ENCODE data around the gene VAT1L. TPM values are rescaled to one million over a fixed set of nuclear protein-coding genes. Genes with fewer than 3 reads are reported as not detected.
A peak's percentile ranks its signal among the peaks of the same experiment; 100 is the strongest.

Gene VAT1L
- total and polyA plus RNA-seq, 12 donors: 18.1 to 103 (median 38.2) TPM

DNA sequence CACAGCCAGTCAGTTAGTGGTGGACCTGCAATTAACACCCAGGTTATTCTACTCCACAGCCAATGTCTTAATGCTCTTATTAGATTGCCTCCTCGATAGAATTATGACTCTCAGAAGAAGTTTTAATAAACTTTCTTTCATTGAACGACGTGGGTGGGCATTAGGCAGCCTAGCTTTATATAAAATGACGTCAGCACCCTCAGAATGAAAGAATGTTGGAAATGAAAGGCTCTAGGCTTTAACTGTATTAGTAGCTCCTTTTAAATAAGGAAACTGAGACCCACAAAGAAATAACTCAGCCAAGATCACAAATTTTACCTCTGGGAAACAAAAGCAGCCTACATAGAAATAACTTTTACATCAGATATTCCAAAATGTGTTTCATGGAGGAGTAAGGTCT, 142.7 kb downstream of the VAT1L start:
- TF ChIP-seq, protein P1, sequence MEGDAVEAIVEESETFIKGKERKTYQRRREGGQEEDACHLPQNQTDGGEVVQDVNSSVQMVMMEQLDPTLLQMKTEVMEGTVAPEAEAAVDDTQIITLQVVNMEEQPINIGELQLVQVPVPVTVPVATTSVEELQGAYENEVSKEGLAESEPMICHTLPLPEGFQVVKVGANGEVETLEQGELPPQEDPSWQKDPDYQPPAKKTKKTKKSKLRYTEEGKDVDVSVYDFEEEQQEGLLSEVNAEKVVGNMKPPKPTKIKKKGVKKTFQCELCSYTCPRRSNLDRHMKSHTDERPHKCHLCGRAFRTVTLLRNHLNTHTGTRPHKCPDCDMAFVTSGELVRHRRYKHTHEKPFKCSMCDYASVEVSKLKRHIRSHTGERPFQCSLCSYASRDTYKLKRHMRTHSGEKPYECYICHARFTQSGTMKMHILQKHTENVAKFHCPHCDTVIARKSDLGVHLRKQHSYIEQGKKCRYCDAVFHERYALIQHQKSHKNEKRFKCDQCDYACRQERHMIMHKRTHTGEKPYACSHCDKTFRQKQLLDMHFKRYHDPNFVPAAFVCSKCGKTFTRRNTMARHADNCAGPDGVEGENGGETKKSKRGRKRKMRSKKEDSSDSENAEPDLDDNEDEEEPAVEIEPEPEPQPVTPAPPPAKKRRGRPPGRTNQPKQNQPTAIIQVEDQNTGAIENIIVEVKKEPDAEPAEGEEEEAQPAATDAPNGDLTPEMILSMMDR (IDR thresholded peaks at IDR 0.05): no peak
- TF ChIP-seq POLR2A (IDR thresholded peaks at IDR 0.05): no peak
- no peak overlapping the region for H3K27ac ChIP-seq
- no peak overlapping the region for H3K4me3 ChIP-seq

DNA sequence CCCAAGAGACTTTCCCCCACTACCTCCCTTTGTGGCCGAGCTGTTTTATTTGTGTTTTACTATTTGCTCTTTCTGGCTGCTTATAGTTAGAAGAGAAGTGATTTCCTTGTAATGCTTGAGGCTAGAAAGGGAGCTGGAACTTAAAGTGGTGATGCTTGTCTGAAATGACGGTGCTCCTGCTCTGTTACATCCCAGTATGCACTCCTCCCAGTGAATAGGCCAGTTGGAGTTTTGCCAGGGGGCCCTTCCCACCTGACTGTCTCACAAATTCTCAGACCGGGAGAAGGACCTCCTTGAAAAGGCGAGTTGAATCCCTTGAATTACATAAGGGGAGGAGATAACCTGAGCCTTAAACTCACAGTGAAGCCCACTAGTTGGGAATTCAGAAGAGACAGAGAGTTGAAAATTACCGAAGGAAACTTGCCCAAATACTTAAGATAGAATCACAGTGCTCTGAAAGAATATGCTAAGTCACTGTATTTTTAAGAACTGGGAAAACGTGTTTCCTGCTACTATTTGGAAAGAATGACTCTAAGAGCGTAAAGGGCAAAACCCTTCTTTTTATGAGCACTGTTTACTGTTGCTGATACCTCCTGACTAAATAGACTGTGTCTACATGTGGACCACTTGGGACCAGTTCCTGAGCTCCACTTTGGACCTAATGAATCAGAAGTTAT, 149.2 kb downstream of the VAT1L start:
- TF ChIP-seq, protein P1 (IDR thresholded peaks at IDR 0.05): no peak
- no peak for TF ChIP-seq POLR2A (IDR thresholded peaks at IDR 0.05)
- H3K27me3 ChIP-seq: no peaks in the 10 kb centered on the region
- no peaks in the 10 kb centered on the region for H3K36me3 ChIP-seq (replicated peaks in 1 of 2)
- no peak for DNase-seq
- H3K27ac ChIP-seq: no peak overlapping the region
- intact Hi-C loops (cut with DNase I): no loop called here
- no peaks in the 10 kb centered on the region for H3K4me1 ChIP-seq (replicated peaks in 1 of 2)
- H3K9me3 ChIP-seq (replicated peaks in 1 of 3): no peaks in the 10 kb centered on the region
- no peak overlapping the region for H3K4me3 ChIP-seq
- 53 to 67% (median 65%) methylated on average over 7 of the region's 7 CpGs for WGBS, 4 donors

More for the DNA sequence above, 142.7 kb downstream of the VAT1L start:
- H3K4me1 ChIP-seq (replicated peaks in 1 of 2): no peaks in the 10 kb centered on the region
- intact Hi-C loops (cut with DNase I): no loop called here
- no peaks in the 10 kb centered on the region for H3K9me3 ChIP-seq (replicated peaks in 1 of 3)
- no peak for DNase-seq
- H3K36me3 ChIP-seq (replicated peaks in 1 of 2): no peaks in the 10 kb centered on the region
- WGBS, 4 donors: 78 to 85% (median 79%) methylated on average over 4 of the region's 4 CpGs
- no peaks in the 10 kb centered on the region for H3K27me3 ChIP-seq

DNA sequence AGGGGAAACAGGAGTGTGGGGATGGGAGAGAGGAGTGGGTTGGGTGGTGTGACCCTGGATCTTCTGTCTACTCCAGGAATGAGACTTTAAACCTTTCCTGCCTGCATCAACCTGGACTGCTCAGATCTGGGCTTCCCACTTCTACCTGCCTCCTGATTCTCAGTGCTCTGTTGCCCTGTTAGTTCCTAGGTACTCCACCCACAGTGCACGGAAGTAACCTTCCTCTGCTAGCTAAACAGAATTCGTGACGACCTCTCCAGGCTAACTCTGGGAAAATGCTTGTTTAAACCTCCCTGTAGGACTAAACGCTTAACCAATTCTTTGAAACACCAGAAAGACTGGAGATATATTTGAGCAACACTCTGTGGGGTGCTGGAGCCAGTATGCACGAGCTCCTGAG, 150.5 kb downstream of the VAT1L start:
- no peak for TF ChIP-seq POLR2A (IDR thresholded peaks at IDR 0.05)
- TF ChIP-seq, protein P1 (IDR thresholded peaks at IDR 0.05): no peak
- Histone ChIP-seq H3K27me3 (no peaks in the 10 kb centered on the region), H3K27ac (no peak overlapping the region), H3K4me1 (replicated peaks in 1 of 2) (no peaks in the 10 kb centered on the region), H3K9me3 (replicated peaks in 1 of 3) (no peaks in the 10 kb centered on the region), H3K36me3 (replicated peaks in 1 of 2) (no peaks in the 10 kb centered on the region), H3K4me3 (no peak overlapping the region)
- DNase-seq: no peak
- intact Hi-C loops (cut with DNase I): no loop called here
- 75 to 96% (median 85%) methylated on average over 4 to 5 of the region's 5 CpGs for WGBS, 4 donors

DNA sequence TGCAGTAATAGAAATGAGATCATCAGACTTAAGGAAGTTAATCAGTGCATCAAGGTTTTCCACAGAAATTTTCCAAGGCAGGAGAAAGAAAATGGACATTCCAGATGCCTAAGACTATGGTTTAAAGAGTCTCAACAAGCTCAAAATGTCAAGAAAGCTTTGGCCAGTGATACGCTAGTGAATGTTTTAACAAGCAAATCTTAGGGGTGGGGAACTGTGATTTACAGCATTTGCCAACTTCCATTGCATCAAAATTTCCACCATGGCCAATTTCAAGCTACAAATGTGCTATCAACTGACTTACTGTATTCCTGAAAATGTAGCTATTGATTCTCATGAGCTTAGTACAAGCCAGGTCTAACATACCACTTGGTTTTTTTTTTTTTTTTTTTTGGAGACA, 151.6 kb downstream of the VAT1L start:
- H3K36me3 ChIP-seq (replicated peaks in 1 of 2): no peaks in the 10 kb centered on the region
- no peak for TF ChIP-seq POLR2A (IDR thresholded peaks at IDR 0.05)
- H3K27ac ChIP-seq: no peak overlapping the region
- no peak overlapping the region for H3K4me3 ChIP-seq
- no peaks in the 10 kb centered on the region for H3K9me3 ChIP-seq (replicated peaks in 1 of 3)
- DNase-seq: no peak
- intact Hi-C loops (cut with DNase I): no loop called here
- no peaks in the 10 kb centered on the region for H3K4me1 ChIP-seq (replicated peaks in 1 of 2)
- H3K27me3 ChIP-seq: no peaks in the 10 kb centered on the region
- 83 to 93% (median 87%) methylated on average over 1 of the region's 1 CpG for WGBS, 4 donors

DNA sequence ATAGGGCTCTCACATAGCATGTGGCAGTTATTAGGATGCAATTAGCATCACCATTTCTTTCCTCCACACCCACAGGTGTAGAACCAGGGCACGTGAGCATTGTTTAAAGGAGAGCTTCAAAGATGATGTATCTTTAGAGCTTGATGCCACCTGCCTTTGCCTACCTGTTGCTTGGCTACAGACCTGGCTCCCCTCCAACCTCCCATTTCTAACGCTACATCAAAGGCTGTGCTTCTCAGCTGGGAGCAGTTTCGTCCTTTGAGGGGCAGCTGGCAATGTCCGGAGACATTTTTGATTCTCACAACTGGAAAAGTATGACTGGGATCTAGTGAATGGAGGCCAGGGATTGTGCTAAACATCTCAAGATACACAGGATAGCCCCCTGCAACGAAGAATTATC, 155.4 kb downstream of the VAT1L start:
- peaks cover 0 to 4% of the 10 kb centered on the region in 2 donors for H3K4me1 ChIP-seq (replicated peaks in 1 of 2)
- H3K27ac ChIP-seq: no peak overlapping the region
- peak in 1 of 7 donors; percentile 59 for DNase-seq
- H3K27me3 ChIP-seq: no peaks in the 10 kb centered on the region
- intact Hi-C loops (cut with DNase I): no loop called here
- no peak overlapping the region for H3K4me3 ChIP-seq
- no peaks in the 10 kb centered on the region for H3K36me3 ChIP-seq (replicated peaks in 1 of 2)
- TF ChIP-seq, protein P1 (IDR thresholded peaks at IDR 0.05): no peak
- TF ChIP-seq POLR2A (IDR thresholded peaks at IDR 0.05): no peak
- WGBS, 4 donors: 72 to 78% (median 76%) methylated on average over 5 of the region's 5 CpGs
- no peaks in the 10 kb centered on the region for H3K9me3 ChIP-seq (replicated peaks in 1 of 3)

Data from adrenal gland (tissue), 12 donors.